GM23248 (cell line): ENCODE results near the gene LRRC8E.

Experiments
- EZH2 ChIP-seq: fragments of 200-600 bp; sonication (generic); IDR thresholded peaks from 2 replicates; pipeline ENCODE4 v1.6.1; 2018; ENCODE audit warnings: antibody characterized with exemption, mild to moderate bottlenecking; ENCODE audit not compliant: insufficient read depth, poor library complexity, severe bottlenecking
- EZH2phosphoT487 ChIP-seq: fragments of 200-600 bp; sonication (generic); IDR thresholded peaks from 2 replicates; pipeline ENCODE4 v1.6.1; 2018; ENCODE audit warnings: antibody characterized with exemption, moderate library complexity, mild to moderate bottlenecking, low read depth; ENCODE audit not compliant: insufficient read depth

GRCh38 chr19:7907544-7907943, 19.2 kb downstream of the LRRC8E start:
- TF ChIP-seq EZH2 (no peak), EZH2phosphoT487 (no peak)
